ENCODE measurements around the gene JAG1.
A peak's percentile ranks its signal among the peaks of the same experiment; 100 is the strongest.

Gene JAG1

GRCh38 chr20:10673842-10674683 lies at the start of gene JAG1:
Gene JAG1 (minus strand): TSS chr20:10673999. CDS start chr20:10673530, 469 bp downstream.
- DNase-seq (ENCODE audit: low read depth, low spot score): peak; percentile 95

GRCh38 chr20:10721976-10722375 lies 48.2 kb upstream of the JAG1 start:
- no peak for DNase-seq (ENCODE audit: low read depth, low spot score)

GRCh38 chr20:10721137-10721896 lies 47.5 kb upstream of the JAG1 start:
- peak; percentile 74 for DNase-seq (ENCODE audit: low read depth, low spot score)

- DNase-seq (ENCODE audit: low read depth, low spot score): no peak
These were observed 46.8 kb upstream of the JAG1 start for GRCh38 chr20:10720565-10720964.

- no peak for DNase-seq (ENCODE audit: low read depth, low spot score)
These were observed 46.1 kb upstream of the JAG1 start for GRCh38 chr20:10719740-10720385.

- no peak for DNase-seq (ENCODE audit: low read depth, low spot score)
These were observed 44.9 kb upstream of the JAG1 start for GRCh38 chr20:10718661-10719060.

GRCh38 chr20:10716855-10717254 lies 43.1 kb upstream of the JAG1 start:
- no peak for DNase-seq (ENCODE audit: low read depth, low spot score)

GRCh38 chr20:10715035-10715434 lies 41.2 kb upstream of the JAG1 start:
- no peak for DNase-seq (ENCODE audit: low read depth, low spot score)

GRCh38 chr20:10714236-10714975 lies 40.6 kb upstream of the JAG1 start:
- DNase-seq (ENCODE audit: low read depth, low spot score): no peak

GRCh38 chr20:10713161-10713560 lies 39.4 kb upstream of the JAG1 start:
- no peak for DNase-seq (ENCODE audit: low read depth, low spot score)

GRCh38 chr20:10711903-10712451 lies 38.2 kb upstream of the JAG1 start:
- no peak for DNase-seq (ENCODE audit: low read depth, low spot score)

GRCh38 chr20:10710991-10711775 lies 37.4 kb upstream of the JAG1 start:
- no peak for DNase-seq (ENCODE audit: low read depth, low spot score)

GRCh38 chr20:10709916-10710315 lies 36.1 kb upstream of the JAG1 start:
- DNase-seq (ENCODE audit: low read depth, low spot score): no peak

- DNase-seq (ENCODE audit: low read depth, low spot score): no peak
These were observed 34.8 kb upstream of the JAG1 start for GRCh38 chr20:10708351-10709185.

GRCh38 chr20:10707791-10708190 lies 34.0 kb upstream of the JAG1 start:
- no peak for DNase-seq (ENCODE audit: low read depth, low spot score)

GRCh38 chr20:10707068-10707467 lies 33.3 kb upstream of the JAG1 start:
- no peak for DNase-seq (ENCODE audit: low read depth, low spot score)

- DNase-seq (ENCODE audit: low read depth, low spot score): no peak
These were observed 32.6 kb upstream of the JAG1 start for GRCh38 chr20:10706460-10706811.

GRCh38 chr20:10705801-10706459 lies 32.1 kb upstream of the JAG1 start:
- DNase-seq (ENCODE audit: low read depth, low spot score): no peak

- DNase-seq (ENCODE audit: low read depth, low spot score): no peak
These were observed 27.8 kb upstream of the JAG1 start for GRCh38 chr20:10701607-10702006.
